H1 (cell line): Measurements from ENCODE around the gene BGN. TPM values are rescaled to one million over a fixed set of nuclear protein-coding genes. Genes with fewer than 3 reads are reported as not detected.

ENCODE experiments used
- ASH2L ChIP-seq: fragments of 200-600, 300-600 bp; sonication (generic); IDR thresholded peaks from one replicate; pipeline ENCODE4 v1.7.1; 2017; ENCODE audit warnings: low read length
- CHD7 ChIP-seq: fragments of 300-600 bp; sonication (generic); IDR thresholded peaks from 2 replicates; pipeline ENCODE4 v1.7.1; 2012; ENCODE audit warnings: low read length, moderate library complexity, mild to moderate bottlenecking, inconsistent platforms; ENCODE audit not compliant: insufficient replicate concordance
- POU5F1 ChIP-seq: IDR thresholded peaks from 2 replicates; pipeline ENCODE4 v1.6.1; 2011; ENCODE audit warnings: low read depth, mild to moderate bottlenecking, low read length, moderate library complexity
- polyA plus RNA-seq, 7 experiments: library from polyadenylated mRNA; depleted of rRNA in 3 of 7; stranded (reverse) in 5 of 7; unstranded in 2 of 7; fragments of >200 nt in 5 of 7; fragments of 200-250 nt in 2 of 7; gene quantifications; 1 replicate in 5 of 7; 2 replicates in 1 of 7; 4 replicates in 1 of 7; pipeline versions ENCODE4 v1.2.1 to v1.2.3, GENCODE V29; 2011 to 2013; ENCODE audit warnings: missing spikeins in 2 of 7, mixed read lengths in 2 of 7
- total RNA-seq: library from RNA; stranded (reverse); fragmentation: NEBNext Ultra II Directional; extraction: Animal tissue kit (Norgen Biotek cat#: 25700); gene quantifications from 2 replicates; pipeline ENCODE4 v1.2.1, GENCODE V29; 2021

Gene BGN
- total and polyA plus RNA-seq, 2 of the 8 experiments (the other 6 are each of a cell fraction or from before 2014, with no cell fraction given): 1.8 to 2.4 TPM

GRCh38 chrX:153547195-153547594 lies 52.4 kb downstream of the BGN start (continued):
- TF ChIP-seq CHD7 (no peak), POU5F1 (no peak), ASH2L (no peak)
